ENCODE results near the gene NCKAP1.

DNA sequence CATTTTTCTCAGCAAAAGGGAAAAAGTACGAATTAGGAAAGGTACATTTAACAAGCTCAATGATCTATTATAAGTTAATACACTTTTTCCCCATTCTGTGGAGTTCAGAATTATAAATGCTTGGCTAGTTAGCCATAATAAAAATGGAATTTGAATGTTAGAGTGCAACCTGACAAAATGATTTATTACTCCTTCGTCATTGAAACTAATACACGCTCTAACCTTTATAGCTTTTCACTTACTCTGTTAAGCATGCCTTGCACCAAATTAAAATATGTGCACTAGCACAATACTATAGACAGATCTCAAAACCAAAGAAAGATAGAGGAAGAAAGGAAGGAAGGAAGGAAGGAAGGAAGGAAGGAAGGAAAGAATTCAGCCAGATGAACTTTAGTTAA, 125.7 kb downstream of the NCKAP1 start:
- no peak for TF ChIP-seq POLR2A (IDR thresholded peaks at IDR 0.05)
- TF ChIP-seq, protein P1, sequence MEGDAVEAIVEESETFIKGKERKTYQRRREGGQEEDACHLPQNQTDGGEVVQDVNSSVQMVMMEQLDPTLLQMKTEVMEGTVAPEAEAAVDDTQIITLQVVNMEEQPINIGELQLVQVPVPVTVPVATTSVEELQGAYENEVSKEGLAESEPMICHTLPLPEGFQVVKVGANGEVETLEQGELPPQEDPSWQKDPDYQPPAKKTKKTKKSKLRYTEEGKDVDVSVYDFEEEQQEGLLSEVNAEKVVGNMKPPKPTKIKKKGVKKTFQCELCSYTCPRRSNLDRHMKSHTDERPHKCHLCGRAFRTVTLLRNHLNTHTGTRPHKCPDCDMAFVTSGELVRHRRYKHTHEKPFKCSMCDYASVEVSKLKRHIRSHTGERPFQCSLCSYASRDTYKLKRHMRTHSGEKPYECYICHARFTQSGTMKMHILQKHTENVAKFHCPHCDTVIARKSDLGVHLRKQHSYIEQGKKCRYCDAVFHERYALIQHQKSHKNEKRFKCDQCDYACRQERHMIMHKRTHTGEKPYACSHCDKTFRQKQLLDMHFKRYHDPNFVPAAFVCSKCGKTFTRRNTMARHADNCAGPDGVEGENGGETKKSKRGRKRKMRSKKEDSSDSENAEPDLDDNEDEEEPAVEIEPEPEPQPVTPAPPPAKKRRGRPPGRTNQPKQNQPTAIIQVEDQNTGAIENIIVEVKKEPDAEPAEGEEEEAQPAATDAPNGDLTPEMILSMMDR (IDR thresholded peaks at IDR 0.05): no peak
